H1 (cell line): ENCODE results near the gene CPNE4. TPM values are rescaled to one million over a fixed set of nuclear protein-coding genes. Genes with fewer than 3 reads are reported as not detected.

Source experiments
- CTCF ChIA-PET: fragments of 300-600 bp; sonication (Branson Sonifier 250); formaldehyde crosslinking; loops from one replicate; lab custom pipeline; 2021; ENCODE audit not compliant: partially characterized antibody; lab: Charles Lee
- POLR2A ChIA-PET: fragments of 300-600 bp; sonication (Branson Sonifier 250); formaldehyde crosslinking; loops from one replicate; lab custom pipeline; 2021; ENCODE audit warnings: inconsistent platforms; ENCODE audit not compliant: partially characterized antibody; lab: Charles Lee
- DNase-seq, 2 experiments: peaks; one replicate each; pipeline versions ENCODE4 v3.0.0 to v3.0.0-alpha.2; 2010 to 2022; ENCODE audit warnings: low spot score in 2 of 2, low read depth in 1 of 2, mixed read lengths in 1 of 2
- FAIRE-seq: peaks from 2 replicates; lab custom pipeline; 2011; peaks lifted over from hg19 to GRCh38; lab: Jason Lieb, UNC
- H2AFZ ChIP-seq: 2 replicates; pipeline ENCODE4 v1.8.1; 2012; ENCODE audit warnings: low read length, inconsistent platforms
- H2AK5ac ChIP-seq: 2 replicates; pipeline ENCODE4 v1.6.1; 2013; ENCODE audit warnings: low read depth, low read length
- H2BK120ac ChIP-seq: replicated peaks from 2 replicates; pipeline ENCODE3; 2013; ENCODE audit warnings: low read depth, low read length, inconsistent platforms
- H2BK12ac ChIP-seq: 2 replicates; pipeline ENCODE4 v1.6.1; 2013; ENCODE audit warnings: low read depth, low read length
- H2BK15ac ChIP-seq: 2 replicates; pipeline ENCODE4 v1.6.1; 2013; ENCODE audit warnings: low read length
- H2BK20ac ChIP-seq: 2 replicates; pipeline ENCODE4 v1.6.1; 2013; ENCODE audit warnings: low read length
- H2BK5ac ChIP-seq: 2 replicates; pipeline ENCODE4 v1.6.1; 2013; ENCODE audit warnings: low read depth, low read length
- H3K14ac ChIP-seq: 2 replicates; pipeline ENCODE4 v1.6.1; 2013; ENCODE audit warnings: inconsistent platforms; ENCODE audit not compliant: insufficient read length
- H3K18ac ChIP-seq: 2 replicates; pipeline ENCODE4 v1.6.1; 2013; ENCODE audit warnings: low read length; ENCODE audit errors: extremely low read depth
- H3K23ac ChIP-seq: 2 replicates; pipeline ENCODE4 v1.6.1; 2013; ENCODE audit warnings: inconsistent platforms; ENCODE audit not compliant: insufficient read length
- H3K23me2 ChIP-seq: 2 replicates; pipeline ENCODE4 v1.6.1; 2013; ENCODE audit warnings: low read depth, low read length
- H3K27ac ChIP-seq: 2 replicates; pipeline ENCODE4 v1.6.1; 2011; ENCODE audit warnings: low read depth, low read length, inconsistent platforms
- H3K27me3 ChIP-seq, 4 experiments: replicated peaks in 1 of 4; 1 replicate in 1 of 4; 2 replicates in 3 of 4; pipeline versions ENCODE4 v1.6.1 to v1.8.1; 2011 to 2013; ENCODE audit warnings: low read length in 3 of 4, mild to moderate bottlenecking in 3 of 4, inconsistent platforms in 2 of 4, mixed read lengths in 2 of 4, moderate library complexity in 1 of 4; ENCODE audit not compliant: control insufficient read depth in 3 of 4, insufficient read depth in 3 of 4; ENCODE audit errors: extremely low read depth in 1 of 4
- H3K36me3 ChIP-seq, 4 experiments: 2 replicates each; pipeline versions ENCODE4 v1.6.1 to v1.8.1; 2011 to 2013; ENCODE audit warnings: mild to moderate bottlenecking in 4 of 4, low read length in 3 of 4, moderate library complexity in 2 of 4, control low read depth in 1 of 4, inconsistent platforms in 1 of 4; ENCODE audit not compliant: insufficient read depth in 4 of 4, control insufficient read depth in 2 of 4
- H3K4ac ChIP-seq: replicated peaks from 2 replicates; pipeline ENCODE3; 2013; ENCODE audit warnings: low read length, low read depth, mixed read lengths, inconsistent platforms; ENCODE audit not compliant: insufficient read length
- H3K4me1 ChIP-seq, 4 experiments: replicated peaks in 1 of 4; 1 replicate in 1 of 4; 2 replicates in 3 of 4; pipeline versions ENCODE4 v1.6.1 to v1.8.1; 2011 to 2013; ENCODE audit warnings: low read length in 3 of 4, inconsistent platforms in 2 of 4, mixed read lengths in 1 of 4; ENCODE audit not compliant: insufficient read depth in 4 of 4, control insufficient read depth in 3 of 4
- H3K4me2 ChIP-seq, 2 experiments: 2 replicates each; pipeline versions ENCODE4 v1.6.1 to v1.8.1; 2011 to 2013; ENCODE audit warnings: low read depth in 2 of 2, low read length in 2 of 2, control low read depth in 1 of 2, inconsistent platforms in 1 of 2, mild to moderate bottlenecking in 1 of 2; ENCODE audit not compliant: insufficient read depth in 1 of 2
- H3K4me3 ChIP-seq, 4 experiments: fragments of 200-600, 300-600 bp in 1 of 4; sonication (generic), shearing (Covaris generic), sonication (Bioruptor Twin) in 1 of 4; 2 replicates each; pipeline versions ENCODE4 v1.5.1 to v1.8.1; 2011 to 2016; ENCODE audit warnings: low read length in 4 of 4, low read depth in 3 of 4, control low read depth in 2 of 4, inconsistent platforms in 2 of 4, mild to moderate bottlenecking in 2 of 4, mixed read lengths in 1 of 4, moderate library complexity in 1 of 4; ENCODE audit not compliant: insufficient read depth in 2 of 4; ENCODE audit errors: extremely low read depth in 1 of 4
- H3K56ac ChIP-seq: replicated peaks from 2 replicates; pipeline ENCODE3; 2013; ENCODE audit warnings: low read depth, mild to moderate bottlenecking, mixed read lengths, low read length, inconsistent platforms; ENCODE audit not compliant: insufficient read length
- H3K79me1 ChIP-seq: 2 replicates; pipeline ENCODE4 v1.6.1; 2013; ENCODE audit warnings: low read depth, low read length, control low read depth
- H3K79me2 ChIP-seq, 2 experiments: 2 replicates each; pipeline versions ENCODE4 v1.6.1 to v1.8.1; 2012 to 2013; ENCODE audit warnings: low read length in 2 of 2, mild to moderate bottlenecking in 2 of 2, inconsistent platforms in 1 of 2; ENCODE audit not compliant: insufficient read depth in 2 of 2, control insufficient read depth in 1 of 2
- H3K9ac ChIP-seq, 4 experiments: replicated peaks in 1 of 4; 1 replicate in 1 of 4; 2 replicates in 3 of 4; pipeline versions ENCODE4 v1.6.1 to v1.8.1; 2011 to 2013; ENCODE audit warnings: low read depth in 3 of 4, low read length in 3 of 4, control low read depth in 2 of 4, mild to moderate bottlenecking in 2 of 4, moderate library complexity in 2 of 4, inconsistent platforms in 1 of 4; ENCODE audit errors: extremely low read depth in 1 of 4
- H3K9me3 ChIP-seq, 2 experiments: 2 replicates each; pipeline versions ENCODE4 v1.6.1 to v1.8.1; 2012 to 2013; ENCODE audit warnings: mild to moderate bottlenecking in 2 of 2, moderate library complexity in 2 of 2, control low read depth in 1 of 2, inconsistent platforms in 1 of 2, low read depth in 1 of 2, low read length in 1 of 2, mixed read lengths in 1 of 2; ENCODE audit not compliant: insufficient read depth in 2 of 2
- H4K20me1 ChIP-seq, 2 experiments: replicated peaks in 1 of 2; 2 replicates each; pipeline versions ENCODE3 to v1.8.1; 2011 to 2013; ENCODE audit warnings: inconsistent platforms in 2 of 2, low read length in 2 of 2, mild to moderate bottlenecking in 1 of 2; ENCODE audit not compliant: insufficient read depth in 2 of 2, control insufficient read depth in 1 of 2
- H4K5ac ChIP-seq: 2 replicates; pipeline ENCODE4 v1.6.1; 2013; ENCODE audit warnings: low read length, low read depth, mixed read lengths, inconsistent platforms; ENCODE audit not compliant: insufficient read length
- H4K8ac ChIP-seq: 2 replicates; pipeline ENCODE4 v1.8.0; 2013; ENCODE audit warnings: mild to moderate bottlenecking, moderate library complexity, low read length, inconsistent platforms; ENCODE audit not compliant: insufficient read depth; ENCODE audit errors: extremely low read depth
- H4K91ac ChIP-seq: replicated peaks from 2 replicates; pipeline ENCODE3; 2013; ENCODE audit warnings: low read length, mixed read lengths, inconsistent platforms; ENCODE audit not compliant: insufficient read length
- CBX5 ChIP-seq: fragments of 300-800, 300-1000 bp; sonication (generic); IDR thresholded peaks from 2 replicates; pipeline ENCODE4 v1.7.1; 2016; ENCODE audit warnings: antibody characterized with exemption, low read length, low read depth
- GTF2F1 ChIP-seq: IDR thresholded peaks from 2 replicates; pipeline ENCODE4 v1.6.1; 2012; ENCODE audit warnings: low read depth, low read length, improper control_type of control experiment, borderline replicate concordance
- JUND ChIP-seq: IDR thresholded peaks from 2 replicates; pipeline ENCODE4 v1.6.1; 2011; ENCODE audit warnings: mild to moderate bottlenecking, improper control_type of control experiment, low read length
- KDM5A ChIP-seq: fragments of 200-600 bp; IDR thresholded peaks from 2 replicates; pipeline ENCODE4 v1.7.1; 2012; ENCODE audit warnings: mild to moderate bottlenecking, low read length, inconsistent platforms, mixed read lengths
- NRF1 ChIP-seq: IDR thresholded peaks from 2 replicates; pipeline ENCODE4 v1.6.1; 2011; ENCODE audit warnings: mild to moderate bottlenecking, low read depth, low read length, improper control_type of control experiment
- RFX5 ChIP-seq: IDR thresholded peaks from 2 replicates; pipeline ENCODE4 v1.6.1; 2011; ENCODE audit warnings: low read depth, low read length, improper control_type of control experiment, borderline replicate concordance
- SP4 ChIP-seq: IDR thresholded peaks from 2 replicates; pipeline ENCODE4 v1.6.1; 2012; ENCODE audit warnings: low read length, inconsistent platforms
- SRF ChIP-seq: IDR thresholded peaks from 2 replicates; pipeline ENCODE4 v1.6.1; 2011; ENCODE audit warnings: mild to moderate bottlenecking, low read depth, low read length, moderate library complexity
- TBP ChIP-seq: IDR thresholded peaks from 2 replicates; pipeline ENCODE4 v1.6.1; 2011; ENCODE audit warnings: low read depth, low read length, improper control_type of control experiment
- TEAD4 ChIP-seq: IDR thresholded peaks from 2 replicates; pipeline ENCODE4 v1.6.1; 2012; ENCODE audit warnings: low read depth, low read length, inconsistent platforms, mixed read lengths
- WGBS, 2 experiments: shearing (Covaris generic) in 1 of 2; methylation state at CpG; one replicate each; pipeline versions ENCODE4 v1.1.6 to v1.1.7; 2013 to 2015; ENCODE audit warnings: low lambda C conversion rate in 2 of 2, mixed read lengths in 2 of 2, inconsistent platforms in 1 of 2, low coverage in 1 of 2, missing lambda C conversion rate in 1 of 2; ENCODE audit not compliant: insufficient replicate concordance in 2 of 2, insufficient coverage in 1 of 2, insufficient read length in 1 of 2; ENCODE audit errors: extremely low coverage in 1 of 2, missing lambda C conversion rate in 1 of 2; 5-methylcytosine and 5-hydroxymethylcytosine counted together
- polyA plus RNA-seq, 7 experiments: library from polyadenylated mRNA; depleted of rRNA in 3 of 7; stranded (reverse) in 5 of 7; unstranded in 2 of 7; fragments of >200 nt in 5 of 7; fragments of 200-250 nt in 2 of 7; gene quantifications; 1 replicate in 5 of 7; 2 replicates in 1 of 7; 4 replicates in 1 of 7; pipeline versions ENCODE4 v1.2.1 to v1.2.3, GENCODE V29; 2011 to 2013; ENCODE audit warnings: missing spikeins in 2 of 7, mixed read lengths in 2 of 7
- total RNA-seq: library from RNA; stranded (reverse); fragmentation: NEBNext Ultra II Directional; extraction: Animal tissue kit (Norgen Biotek cat#: 25700); gene quantifications from 2 replicates; pipeline ENCODE4 v1.2.1, GENCODE V29; 2021

CPNE4 gene
- total and polyA plus RNA-seq, 2 of the 8 experiments (the other 6 are each of a cell fraction or from before 2014, with no cell fraction given), result 0.82 to 3.8 TPM

GRCh38 chr3:131807822-131808221, 227.0 kb downstream of the CPNE4 start:
- Histone ChIP-seq H2AK5ac (no peak overlapping the region), H3K36me3 (no peaks in the 10 kb centered on the region), H3K79me1 (no peaks in the 10 kb centered on the region), H2BK12ac (no peak overlapping the region), H3K27me3 (no peaks in the 10 kb centered on the region; a peak in 1 of 7 replicates), H3K4me1 (peaks cover 0 to 3% (median under 1%) of the 10 kb centered on the region in 4 experiments; a peak in 2 of 7 replicates), H4K5ac (no peak overlapping the region), H3K18ac (no peak overlapping the region), H3K4me2 (no peak overlapping the region), H4K91ac (no peak overlapping the region), H2AFZ (no peak overlapping the region), H3K4me3 (no peak overlapping the region), H2BK120ac (no peak overlapping the region), H3K23ac (no peak overlapping the region), H2BK20ac (no peak overlapping the region), H2BK5ac (no peak overlapping the region), H3K79me2 (no peaks in the 10 kb centered on the region), H3K9me3 (no peaks in the 10 kb centered on the region), H2BK15ac (no peak overlapping the region), H4K8ac (no peak overlapping the region), H4K20me1 (no peaks in the 10 kb centered on the region), H3K56ac (no peak overlapping the region), H3K23me2 (no peaks in the 10 kb centered on the region), H3K14ac (no peak overlapping the region), H3K27ac (no peak overlapping the region), H3K9ac (no peak overlapping the region), H3K4ac (no peak overlapping the region)
- 89 to 100% methylated on average over 1 to 3 of the region's 3 CpGs for WGBS, 2 experiments
- ChIA-PET POLR2A (no interaction called here), CTCF (interaction anchor here (5.0 kb wide), 1 partner anchor 12 kb away, joined by 43 read pairs; no protein-coding TSS in a partner anchor)
- no peak for FAIRE-seq
- no peak for DNase-seq
- no peak for TF ChIP-seq TBP
- no peak for TF ChIP-seq SP4
- no peak for TF ChIP-seq SRF
- TF ChIP-seq GTF2F1, result no peak
- no peak for TF ChIP-seq NRF1
- no peak for TF ChIP-seq TEAD4
- TF ChIP-seq RFX5, result no peak
- TF ChIP-seq KDM5A, result no peak
- no peak for TF ChIP-seq CBX5
- no peak for TF ChIP-seq JUND
